ENCODE data around the gene EVA1A. TPM values are rescaled to one million over a fixed set of nuclear protein-coding genes. Genes with fewer than 3 reads are reported as not detected.

Gene EVA1A
- total RNA-seq, 1 donor from 2014 or later = not detected

DNA sequence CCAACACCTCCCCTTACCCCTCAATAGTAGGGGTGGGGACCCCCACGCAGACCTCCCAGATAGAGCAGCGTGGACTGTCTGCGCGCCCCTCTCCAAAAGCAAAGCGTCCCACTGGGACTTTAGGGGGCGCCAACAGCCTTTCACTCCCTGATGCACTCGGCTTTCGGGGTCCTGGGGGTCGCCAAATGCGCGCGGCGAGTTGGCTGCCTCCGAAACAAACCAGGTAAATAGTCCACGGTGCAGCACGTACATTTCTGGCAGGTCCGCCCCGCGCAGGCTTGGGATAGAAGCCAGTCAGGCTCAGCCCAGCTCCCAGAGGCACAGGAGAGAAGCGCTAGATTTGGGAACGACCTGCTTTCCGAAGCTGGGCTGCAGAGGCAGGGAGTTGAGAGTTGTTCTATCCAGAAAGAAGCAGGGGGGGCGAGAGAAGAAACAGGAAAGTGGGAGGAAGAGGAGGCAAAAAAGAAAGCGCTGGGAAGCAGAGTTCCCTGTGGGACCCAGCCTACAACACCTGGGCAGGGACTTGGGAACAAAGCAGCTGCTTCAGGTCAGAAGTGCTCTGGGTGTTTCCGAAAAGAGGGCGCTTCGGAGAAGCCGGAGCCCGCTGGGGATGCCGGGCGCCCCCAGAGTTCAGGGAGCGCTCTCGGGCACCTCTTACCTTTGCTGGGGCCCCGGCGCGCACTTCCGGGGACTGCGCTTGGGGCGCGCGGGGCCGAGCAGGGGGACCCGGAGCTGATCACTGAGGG, 544 bp downstream of the EVA1A start:
- Mint-ChIP-seq H3K27ac (ENCODE audit: unreplicated experiment) (no peak overlapping the region), H3K36me3 (ENCODE audit: unreplicated experiment) (no peaks in the 10 kb centered on the region), H3K4me1 (ENCODE audit: low read depth, unreplicated experiment) (peaks cover 4% of the 10 kb centered on the region), H3K4me3 (ENCODE audit: unreplicated experiment) (peak overlapping the region; percentile 92), H3K27me3 (ENCODE audit: unreplicated experiment) (peaks cover 10% of the 10 kb centered on the region), H3K9me3 (ENCODE audit: unreplicated experiment) (peaks cover 6% of the 10 kb centered on the region)
- no peak for DNase-seq
- TF ChIP-seq, protein P1, sequence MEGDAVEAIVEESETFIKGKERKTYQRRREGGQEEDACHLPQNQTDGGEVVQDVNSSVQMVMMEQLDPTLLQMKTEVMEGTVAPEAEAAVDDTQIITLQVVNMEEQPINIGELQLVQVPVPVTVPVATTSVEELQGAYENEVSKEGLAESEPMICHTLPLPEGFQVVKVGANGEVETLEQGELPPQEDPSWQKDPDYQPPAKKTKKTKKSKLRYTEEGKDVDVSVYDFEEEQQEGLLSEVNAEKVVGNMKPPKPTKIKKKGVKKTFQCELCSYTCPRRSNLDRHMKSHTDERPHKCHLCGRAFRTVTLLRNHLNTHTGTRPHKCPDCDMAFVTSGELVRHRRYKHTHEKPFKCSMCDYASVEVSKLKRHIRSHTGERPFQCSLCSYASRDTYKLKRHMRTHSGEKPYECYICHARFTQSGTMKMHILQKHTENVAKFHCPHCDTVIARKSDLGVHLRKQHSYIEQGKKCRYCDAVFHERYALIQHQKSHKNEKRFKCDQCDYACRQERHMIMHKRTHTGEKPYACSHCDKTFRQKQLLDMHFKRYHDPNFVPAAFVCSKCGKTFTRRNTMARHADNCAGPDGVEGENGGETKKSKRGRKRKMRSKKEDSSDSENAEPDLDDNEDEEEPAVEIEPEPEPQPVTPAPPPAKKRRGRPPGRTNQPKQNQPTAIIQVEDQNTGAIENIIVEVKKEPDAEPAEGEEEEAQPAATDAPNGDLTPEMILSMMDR (IDR thresholded peaks at IDR 0.05; ENCODE audit: partially characterized antibody, unreplicated experiment) = no peak

DNA sequence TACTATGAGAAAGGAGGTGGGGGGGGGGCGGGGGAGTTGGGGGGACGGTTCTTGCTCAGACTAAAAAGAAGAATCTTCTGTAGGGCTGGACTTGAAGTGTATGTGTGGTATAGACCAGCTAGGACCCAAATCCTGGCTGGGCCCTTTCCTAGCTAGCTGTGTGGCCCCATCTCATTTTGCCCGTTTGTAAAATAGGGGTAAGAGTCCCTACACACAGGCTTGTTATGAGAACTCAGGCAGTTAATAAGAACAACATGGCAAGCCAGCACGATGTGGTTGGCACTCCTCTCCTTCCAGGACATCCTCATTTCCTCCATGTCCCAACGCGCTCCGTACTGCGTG, 1.1 kb downstream of the EVA1A start:
- Mint-ChIP-seq H3K36me3 (ENCODE audit: unreplicated experiment) (no peaks in the 10 kb centered on the region), H3K27ac (ENCODE audit: unreplicated experiment) (no peak overlapping the region), H3K4me3 (ENCODE audit: unreplicated experiment) (peak overlapping the region; percentile 92), H3K9me3 (ENCODE audit: unreplicated experiment) (peaks cover 6% of the 10 kb centered on the region), H3K27me3 (ENCODE audit: unreplicated experiment) (peaks cover 10% of the 10 kb centered on the region), H3K4me1 (ENCODE audit: low read depth, unreplicated experiment) (peaks cover 6% of the 10 kb centered on the region)
- no peak for DNase-seq
- TF ChIP-seq, protein P1 (IDR thresholded peaks at IDR 0.05; ENCODE audit: partially characterized antibody, unreplicated experiment) = no peak

DNA sequence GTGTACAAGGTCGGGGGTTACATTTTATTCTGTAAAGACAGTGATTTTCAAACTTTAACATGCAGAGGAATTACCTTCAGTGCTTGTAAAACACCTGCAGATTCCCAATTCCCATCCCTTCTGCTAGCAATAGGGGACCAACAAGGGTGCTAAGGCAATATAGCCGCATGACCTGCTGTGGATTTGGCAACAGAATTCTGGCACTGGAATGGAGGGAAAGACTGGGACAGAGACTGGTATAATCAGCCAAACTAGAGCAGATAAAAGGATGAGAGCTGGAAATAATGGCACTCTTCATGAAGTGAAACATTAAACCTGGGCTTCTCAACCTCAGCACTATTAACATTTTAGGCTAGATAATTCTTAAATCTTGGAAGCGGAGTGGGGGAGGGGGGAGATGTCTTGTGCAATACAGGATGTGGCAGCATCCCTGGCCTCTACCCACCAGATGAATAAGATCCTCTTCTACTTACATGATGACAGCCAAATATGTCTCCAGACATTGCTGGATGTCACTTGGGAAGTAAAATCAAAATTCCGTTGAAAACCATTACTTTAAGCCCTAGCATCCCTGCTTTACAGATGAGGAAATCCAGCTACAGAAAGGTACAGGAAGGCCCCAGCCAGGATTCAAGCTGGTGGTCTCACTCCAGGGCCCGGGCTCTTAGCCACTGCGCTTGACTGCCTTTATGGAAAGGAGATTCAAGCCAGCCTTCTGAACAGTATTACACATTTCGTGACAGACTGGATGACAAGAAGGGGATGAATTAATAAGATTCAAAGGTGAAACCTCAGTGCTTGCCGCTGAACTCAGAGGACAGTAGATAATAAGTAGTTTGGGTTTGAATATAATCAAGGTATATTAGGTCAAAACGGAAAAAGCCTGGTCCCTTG, 1.7 kb downstream of the EVA1A start:
- peaks cover 6% of the 10 kb centered on the region for H3K4me1 Mint-ChIP-seq (ENCODE audit: low read depth, unreplicated experiment)
- H3K27me3 Mint-ChIP-seq (ENCODE audit: unreplicated experiment) = peaks cover 10% of the 10 kb centered on the region
- H3K4me3 Mint-ChIP-seq (ENCODE audit: unreplicated experiment) = no peak overlapping the region
- TF ChIP-seq, protein P1 (IDR thresholded peaks at IDR 0.05; ENCODE audit: partially characterized antibody, unreplicated experiment) = no peak
- no peaks in the 10 kb centered on the region for H3K36me3 Mint-ChIP-seq (ENCODE audit: unreplicated experiment)
- no peak overlapping the region for H3K27ac Mint-ChIP-seq (ENCODE audit: unreplicated experiment)
- no peak for DNase-seq
- H3K9me3 Mint-ChIP-seq (ENCODE audit: unreplicated experiment) = peaks cover 6% of the 10 kb centered on the region

DNA sequence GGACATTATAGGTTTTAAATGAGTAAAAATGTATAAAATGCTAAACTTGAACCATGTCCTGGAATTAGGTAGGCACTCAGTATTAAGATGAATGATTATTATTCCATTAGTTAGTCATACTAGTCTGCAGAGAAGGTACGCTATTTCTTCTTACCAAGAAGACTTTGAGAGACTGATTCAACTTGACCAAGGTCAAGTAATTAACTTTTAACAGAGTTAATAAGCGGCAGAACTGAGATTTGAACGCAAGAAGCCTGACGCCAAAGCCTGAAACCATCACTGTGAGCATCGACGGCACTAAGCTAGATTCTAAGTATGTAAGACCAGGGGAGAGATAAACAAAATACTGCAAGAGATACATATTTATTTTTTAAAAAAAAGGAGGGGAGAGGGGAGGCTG, 2.6 kb downstream of the EVA1A start:
- peaks cover 10% of the 10 kb centered on the region for H3K27me3 Mint-ChIP-seq (ENCODE audit: unreplicated experiment)
- no peaks in the 10 kb centered on the region for H3K36me3 Mint-ChIP-seq (ENCODE audit: unreplicated experiment)
- no peak overlapping the region for H3K4me3 Mint-ChIP-seq (ENCODE audit: unreplicated experiment)
- peaks cover 6% of the 10 kb centered on the region for H3K4me1 Mint-ChIP-seq (ENCODE audit: low read depth, unreplicated experiment)
- TF ChIP-seq, protein P1 (IDR thresholded peaks at IDR 0.05; ENCODE audit: partially characterized antibody, unreplicated experiment) = no peak
- H3K27ac Mint-ChIP-seq (ENCODE audit: unreplicated experiment) = no peak overlapping the region
- H3K9me3 Mint-ChIP-seq (ENCODE audit: unreplicated experiment) = peaks cover 7% of the 10 kb centered on the region
- DNase-seq = no peak
